Hematopoietic multipotent progenitor cell treated with erythropoietin and hydrocortisone succinate and interleukin-3 and kit ligand, for 4 days (in vitro differentiated cells): ENCODE data around the gene PRRT1B.

Experiments
- DNase-seq: peaks from one replicate; pipeline ENCODE4 v3.0.0-alpha.2; 2015

Gene PRRT1B

GRCh38 chr9:131582466-131583336 is 37.4 kb downstream of the PRRT1B start:
- no peak for DNase-seq

- no peak for DNase-seq
Measured at GRCh38 chr9:131583337-131583645, 38.0 kb downstream of the PRRT1B start.

- peak; percentile 21 for DNase-seq
Measured at GRCh38 chr9:131583836-131584555, 38.7 kb downstream of the PRRT1B start.

GRCh38 chr9:131584858-131585257 is 39.5 kb downstream of the PRRT1B start:
- DNase-seq: peak; percentile 42

GRCh38 chr9:131585375-131585774 is 40.1 kb downstream of the PRRT1B start:
- peak; percentile 89 for DNase-seq

GRCh38 chr9:131587331-131587730 is 42.0 kb downstream of the PRRT1B start:
- DNase-seq: no peak

- no peak for DNase-seq
Measured at GRCh38 chr9:131587906-131588305, 42.6 kb downstream of the PRRT1B start.

- no peak for DNase-seq
Measured at GRCh38 chr9:131588396-131588795, 43.1 kb downstream of the PRRT1B start.

- DNase-seq: no peak
Measured at GRCh38 chr9:131589124-131589711, 43.9 kb downstream of the PRRT1B start.

- DNase-seq: no peak
Measured at GRCh38 chr9:131589993-131590392, 44.7 kb downstream of the PRRT1B start.

- peak; percentile 76 for DNase-seq
Measured at GRCh38 chr9:131590449-131590848, 45.1 kb downstream of the PRRT1B start.

GRCh38 chr9:131590907-131591844 is 45.9 kb downstream of the PRRT1B start:
- DNase-seq: peak; percentile 92

- DNase-seq: no peak
Measured at GRCh38 chr9:131591845-131592208, 46.5 kb downstream of the PRRT1B start.

- no peak for DNase-seq
Measured at GRCh38 chr9:131593091-131593820, 47.9 kb downstream of the PRRT1B start.

GRCh38 chr9:131593936-131594665 is 48.8 kb downstream of the PRRT1B start:
- DNase-seq: no peak

GRCh38 chr9:131594906-131595665 is 49.8 kb downstream of the PRRT1B start:
- no peak for DNase-seq

- no peak for DNase-seq
Measured at GRCh38 chr9:131595696-131596429, 50.5 kb downstream of the PRRT1B start.

GRCh38 chr9:131596430-131596743 is 51.1 kb downstream of the PRRT1B start:
- DNase-seq: no peak

- DNase-seq: no peak
Measured at GRCh38 chr9:131597246-131597645, 51.9 kb downstream of the PRRT1B start.

GRCh38 chr9:131598121-131598520 is 52.8 kb downstream of the PRRT1B start:
- peak; percentile 83 for DNase-seq
